Bronchial smooth muscle cell (primary cell): ENCODE results near the gene MVB12B. TPM values are rescaled to one million over a fixed set of nuclear protein-coding genes. Genes with fewer than 3 reads are reported as not detected.

Source experiments
- total RNA-seq: library from RNA; depleted of rRNA; stranded (reverse); fragments of >200 nt; gene quantifications from 2 replicates; pipeline ENCODE4 v1.2.1, GENCODE V29; 2014

MVB12B gene, protein sequence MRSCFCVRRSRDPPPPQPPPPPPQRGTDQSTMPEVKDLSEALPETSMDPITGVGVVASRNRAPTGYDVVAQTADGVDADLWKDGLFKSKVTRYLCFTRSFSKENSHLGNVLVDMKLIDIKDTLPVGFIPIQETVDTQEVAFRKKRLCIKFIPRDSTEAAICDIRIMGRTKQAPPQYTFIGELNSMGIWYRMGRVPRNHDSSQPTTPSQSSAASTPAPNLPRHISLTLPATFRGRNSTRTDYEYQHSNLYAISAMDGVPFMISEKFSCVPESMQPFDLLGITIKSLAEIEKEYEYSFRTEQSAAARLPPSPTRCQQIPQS
- total RNA-seq = 1.3 and 1.4 TPM in 2 replicates

DNA sequence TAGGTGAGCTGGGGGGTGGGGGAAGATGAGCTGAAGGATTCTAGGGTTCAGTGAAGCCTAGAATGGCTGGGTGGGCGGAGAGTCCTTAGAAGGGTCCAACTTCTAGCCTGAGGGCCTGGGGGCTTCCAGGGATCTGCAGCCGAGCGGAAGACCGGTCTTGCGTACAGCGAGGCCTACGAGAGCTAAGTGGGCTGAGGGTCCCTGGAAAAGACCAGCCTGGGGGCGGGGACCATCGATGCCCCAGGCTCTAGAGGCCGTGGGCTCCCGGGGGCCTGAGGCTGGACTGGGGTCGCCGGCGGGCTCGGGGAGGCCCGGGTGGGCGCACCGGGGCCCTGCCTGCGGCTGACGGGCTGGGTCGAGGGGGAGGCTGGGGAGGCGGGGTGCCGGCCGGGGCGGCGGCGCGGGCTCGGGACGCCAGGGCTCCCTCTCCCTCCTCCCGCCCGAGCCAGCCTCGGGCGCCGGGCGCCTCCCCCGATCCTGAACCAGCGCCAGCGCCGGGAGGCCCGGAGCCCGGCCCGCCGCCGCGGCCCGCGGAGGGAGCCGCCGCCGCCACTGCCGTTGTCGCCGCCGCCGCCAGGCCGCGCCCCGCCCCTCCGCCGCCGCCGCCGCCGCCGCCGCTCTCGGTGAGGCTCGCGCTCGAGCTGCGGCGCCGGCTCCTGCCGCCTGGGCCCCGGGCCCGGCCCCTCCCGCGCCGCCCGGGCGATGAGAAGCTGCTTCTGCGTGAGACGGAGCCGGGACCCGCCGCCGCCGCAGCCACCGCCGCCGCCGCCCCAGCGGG is at the start of gene MVB12B:
TSS of gene MVB12B (plus strand) at position 602 of the 778 bp plus-strand sequence. CDS start at position 703, 101 bp downstream.

